ENCODE data around the gene SMARCD3.

SMARCD3 gene

GRCh38 chr7:151193203-151193978 is 55.1 kb downstream of the SMARCD3 start:
- Histone ChIP-seq H3K27me3 (ENCODE audit: insufficient read depth, low read length) (peaks cover 10% of the 10 kb centered on the region; the same call in 1 of the 2 replicates), H3K4me3 (ENCODE audit: low read depth, low read length, poor library complexity, severe bottlenecking) (no peak overlapping the region), H3K9me2 (ENCODE audit: low read depth, low read length) (no peaks in the 10 kb centered on the region), H3F3A (ENCODE audit: insufficient read depth, low read length) (no peaks in the 10 kb centered on the region), H3K4me1 (ENCODE audit: insufficient read depth, low read length, severe bottlenecking) (no peaks in the 10 kb centered on the region), H3K36me3 (ENCODE audit: insufficient read depth, low read length) (no peaks in the 10 kb centered on the region), H3K27ac (ENCODE audit: low read depth, low read length, poor library complexity, severe bottlenecking) (no peak overlapping the region), H3K9me3 (ENCODE audit: low read length) (no peaks in the 10 kb centered on the region), H2AFZ (ENCODE audit: low read length) (no peak overlapping the region), H3K9ac (ENCODE audit: low read length) (no peak overlapping the region), H3K4me2 (ENCODE audit: low read length) (no peak overlapping the region), H3K79me2 (ENCODE audit: insufficient read depth, low read length) (no peaks in the 10 kb centered on the region), H4K20me1 (ENCODE audit: insufficient read depth, low read length) (no peaks in the 10 kb centered on the region)
- TF ChIP-seq CTCF (IDR thresholded peaks at IDR 0.05; ENCODE audit: low read length) (no peak), EZH2 (IDR thresholded peaks at IDR 0.05; ENCODE audit: borderline replicate concordance, low read length) (no peak)

- Histone ChIP-seq H3K9me3 (ENCODE audit: low read length) (no peaks in the 10 kb centered on the region), H3K27me3 (ENCODE audit: insufficient read depth, low read length) (peaks cover 10% of the 10 kb centered on the region; the same call in 1 of the 2 replicates), H3K9ac (ENCODE audit: low read length) (no peak overlapping the region), H3K27ac (ENCODE audit: low read depth, low read length, poor library complexity, severe bottlenecking) (no peak overlapping the region), H3K4me3 (ENCODE audit: low read depth, low read length, poor library complexity, severe bottlenecking) (no peak overlapping the region), H4K20me1 (ENCODE audit: insufficient read depth, low read length) (no peaks in the 10 kb centered on the region), H3K79me2 (ENCODE audit: insufficient read depth, low read length) (no peaks in the 10 kb centered on the region), H3K36me3 (ENCODE audit: insufficient read depth, low read length) (no peaks in the 10 kb centered on the region), H3K9me2 (ENCODE audit: low read depth, low read length) (no peaks in the 10 kb centered on the region), H2AFZ (ENCODE audit: low read length) (no peak overlapping the region), H3F3A (ENCODE audit: insufficient read depth, low read length) (no peaks in the 10 kb centered on the region), H3K4me1 (ENCODE audit: insufficient read depth, low read length, severe bottlenecking) (no peaks in the 10 kb centered on the region), H3K4me2 (ENCODE audit: low read length) (no peak overlapping the region)
- no peak for TF ChIP-seq CTCF (IDR thresholded peaks at IDR 0.05; ENCODE audit: low read length)
- no peak for TF ChIP-seq EZH2 (IDR thresholded peaks at IDR 0.05; ENCODE audit: borderline replicate concordance, low read length)
Measured at GRCh38 chr7:151192002-151192539, 56.4 kb downstream of the SMARCD3 start.

GRCh38 chr7:151191544-151191943 is 57.0 kb downstream of the SMARCD3 start:
- H4K20me1 ChIP-seq (ENCODE audit: insufficient read depth, low read length), result no peaks in the 10 kb centered on the region
- no peaks in the 10 kb centered on the region for H3K9me3 ChIP-seq (ENCODE audit: low read length)
- no peaks in the 10 kb centered on the region for H3K79me2 ChIP-seq (ENCODE audit: insufficient read depth, low read length)
- H3F3A ChIP-seq (ENCODE audit: insufficient read depth, low read length), result no peaks in the 10 kb centered on the region
- H2AFZ ChIP-seq (ENCODE audit: low read length), result no peak overlapping the region
- H3K36me3 ChIP-seq (ENCODE audit: insufficient read depth, low read length), result no peaks in the 10 kb centered on the region
- no peak overlapping the region for H3K9ac ChIP-seq (ENCODE audit: low read length)
- H3K27me3 ChIP-seq (ENCODE audit: insufficient read depth, low read length), result peaks cover 10% of the 10 kb centered on the region; the same call in 1 of the 2 replicates
- no peaks in the 10 kb centered on the region for H3K9me2 ChIP-seq (ENCODE audit: low read depth, low read length)
- H3K4me1 ChIP-seq (ENCODE audit: insufficient read depth, low read length, severe bottlenecking), result no peaks in the 10 kb centered on the region
- H3K4me2 ChIP-seq (ENCODE audit: low read length), result no peak overlapping the region
- no peak overlapping the region for H3K27ac ChIP-seq (ENCODE audit: low read depth, low read length, poor library complexity, severe bottlenecking)
- no peak for TF ChIP-seq EZH2 (IDR thresholded peaks at IDR 0.05; ENCODE audit: borderline replicate concordance, low read length)
- no peak for TF ChIP-seq CTCF (IDR thresholded peaks at IDR 0.05; ENCODE audit: low read length)
- no peak overlapping the region for H3K4me3 ChIP-seq (ENCODE audit: low read depth, low read length, poor library complexity, severe bottlenecking)
